Adipocyte (in vitro differentiated cells): ENCODE results near the gene IL1F10.
A peak's percentile ranks its signal among the peaks of the same experiment; 100 is the strongest.

Source experiments
- DNase-seq: peaks from one replicate; pipeline ENCODE4 v3.0.0-alpha.2; 2015; ENCODE audit warnings: low read depth
- H3K27me3 ChIP-seq: replicated peaks from 2 replicates; pipeline ENCODE4 v1.7.0; 2013; ENCODE audit warnings: mild to moderate bottlenecking, low read length, moderate library complexity; ENCODE audit not compliant: control insufficient read depth, insufficient read depth
- H3K36me3 ChIP-seq: 2 replicates; pipeline ENCODE4 v1.7.0; 2013; ENCODE audit warnings: low read length, mild to moderate bottlenecking, moderate library complexity; ENCODE audit not compliant: control insufficient read depth, insufficient read depth, severe bottlenecking
- H3K4me1 ChIP-seq: 2 replicates; pipeline ENCODE4 v1.7.0; 2013; ENCODE audit warnings: mild to moderate bottlenecking, low read length, moderate library complexity; ENCODE audit not compliant: control insufficient read depth, insufficient read depth
- H3K4me3 ChIP-seq: 2 replicates; pipeline ENCODE4 v1.7.0; 2013; ENCODE audit warnings: mild to moderate bottlenecking, low read length, moderate library complexity
- H3K9ac ChIP-seq: 2 replicates; pipeline ENCODE4 v1.7.0; 2013; ENCODE audit warnings: mild to moderate bottlenecking, low read length, moderate library complexity
- H3K9me3 ChIP-seq: 2 replicates; pipeline ENCODE4 v1.7.0; 2013; ENCODE audit warnings: mild to moderate bottlenecking, low read length, moderate library complexity; ENCODE audit not compliant: control insufficient read depth

IL1F10 gene

GRCh38 chr2:113114224-113114945 is 46.6 kb downstream of the IL1F10 start:
- Histone ChIP-seq H3K27me3 (no peaks in the 10 kb centered on the region), H3K36me3 (no peaks in the 10 kb centered on the region), H3K4me3 (no peak overlapping the region), H3K4me1 (peaks cover 10% of the 10 kb centered on the region), H3K9ac (no peak overlapping the region), H3K9me3 (no peaks in the 10 kb centered on the region)
- no peak for DNase-seq

- no peak for DNase-seq
- peaks cover 10% of the 10 kb centered on the region for H3K4me1 ChIP-seq
- H3K9me3 ChIP-seq, result no peaks in the 10 kb centered on the region
- H3K4me3 ChIP-seq, result no peak overlapping the region
- H3K9ac ChIP-seq, result no peak overlapping the region
- H3K36me3 ChIP-seq, result no peaks in the 10 kb centered on the region
- no peaks in the 10 kb centered on the region for H3K27me3 ChIP-seq
These were observed 47.2 kb downstream of the IL1F10 start for GRCh38 chr2:113114996-113115395.

- DNase-seq, result no peak
- no peak overlapping the region for H3K4me3 ChIP-seq
- H3K4me1 ChIP-seq, result peaks cover 10% of the 10 kb centered on the region
- no peaks in the 10 kb centered on the region for H3K36me3 ChIP-seq
- H3K27me3 ChIP-seq, result no peaks in the 10 kb centered on the region
- no peak overlapping the region for H3K9ac ChIP-seq
- H3K9me3 ChIP-seq, result no peaks in the 10 kb centered on the region
These were observed 48.6 kb downstream of the IL1F10 start for GRCh38 chr2:113116100-113116958.

- peaks cover 10% of the 10 kb centered on the region for H3K4me1 ChIP-seq
- DNase-seq, result peak; percentile 93
- no peaks in the 10 kb centered on the region for H3K36me3 ChIP-seq
- H3K27me3 ChIP-seq, result no peaks in the 10 kb centered on the region
- no peaks in the 10 kb centered on the region for H3K9me3 ChIP-seq
- H3K9ac ChIP-seq, result peak overlapping the region; percentile 6
- H3K4me3 ChIP-seq, result no peak overlapping the region
These were observed 49.9 kb downstream of the IL1F10 start for GRCh38 chr2:113117541-113118262.

GRCh38 chr2:113118263-113118657 is 50.5 kb downstream of the IL1F10 start:
- Histone ChIP-seq H3K4me3 (no peak overlapping the region), H3K9ac (no peak overlapping the region), H3K9me3 (no peaks in the 10 kb centered on the region), H3K4me1 (peaks cover 10% of the 10 kb centered on the region), H3K36me3 (no peaks in the 10 kb centered on the region), H3K27me3 (no peaks in the 10 kb centered on the region)
- no peak for DNase-seq

GRCh38 chr2:113119111-113119510 is 51.3 kb downstream of the IL1F10 start:
- no peak overlapping the region for H3K4me3 ChIP-seq
- H3K9me3 ChIP-seq, result no peaks in the 10 kb centered on the region
- no peak overlapping the region for H3K9ac ChIP-seq
- peaks cover 11% of the 10 kb centered on the region for H3K4me1 ChIP-seq
- H3K36me3 ChIP-seq, result no peaks in the 10 kb centered on the region
- H3K27me3 ChIP-seq, result no peaks in the 10 kb centered on the region
- DNase-seq, result no peak

GRCh38 chr2:113120861-113121260 is 53.1 kb downstream of the IL1F10 start:
- Histone ChIP-seq H3K4me3 (no peak overlapping the region), H3K4me1 (peaks cover 27% of the 10 kb centered on the region), H3K9ac (no peak overlapping the region), H3K36me3 (no peaks in the 10 kb centered on the region), H3K27me3 (no peaks in the 10 kb centered on the region), H3K9me3 (no peaks in the 10 kb centered on the region)
- no peak for DNase-seq

- peaks cover 23% of the 10 kb centered on the region for H3K4me1 ChIP-seq
- no peak overlapping the region for H3K9ac ChIP-seq
- no peaks in the 10 kb centered on the region for H3K36me3 ChIP-seq
- H3K4me3 ChIP-seq, result no peak overlapping the region
- no peaks in the 10 kb centered on the region for H3K9me3 ChIP-seq
- no peak for DNase-seq
- no peaks in the 10 kb centered on the region for H3K27me3 ChIP-seq
These were observed 54.6 kb downstream of the IL1F10 start for GRCh38 chr2:113122364-113122763.

- Histone ChIP-seq H3K27me3 (no peaks in the 10 kb centered on the region), H3K4me3 (no peak overlapping the region), H3K9ac (no peak overlapping the region), H3K36me3 (no peaks in the 10 kb centered on the region), H3K4me1 (peaks cover 19% of the 10 kb centered on the region), H3K9me3 (no peaks in the 10 kb centered on the region)
- no peak for DNase-seq
These were observed 56.0 kb downstream of the IL1F10 start for GRCh38 chr2:113123726-113124125.

GRCh38 chr2:113124181-113124961 is 56.6 kb downstream of the IL1F10 start:
- H3K27me3 ChIP-seq, result no peaks in the 10 kb centered on the region
- H3K4me1 ChIP-seq, result peaks cover 19% of the 10 kb centered on the region
- no peaks in the 10 kb centered on the region for H3K9me3 ChIP-seq
- no peak overlapping the region for H3K9ac ChIP-seq
- H3K4me3 ChIP-seq, result peak overlapping the region; percentile 29
- H3K36me3 ChIP-seq, result no peaks in the 10 kb centered on the region
- peak; percentile 19 for DNase-seq
